Trophoblast cell (in vitro differentiated cells and primary cell): ENCODE data around the gene NRDE2.

ENCODE experiments used
- DNase-seq, 2 donors: peaks; one replicate each; pipeline ENCODE4 v3.0.0-alpha.2; 2016
- H2AFZ ChIP-seq: 2 replicates; pipeline ENCODE4 v1.6.1; 2013; ENCODE audit warnings: low read length, moderate library complexity, mild to moderate bottlenecking; ENCODE audit not compliant: insufficient read depth, poor library complexity
- H2AK5ac ChIP-seq: 2 replicates; pipeline ENCODE4 v1.6.1; 2013; ENCODE audit warnings: mild to moderate bottlenecking, low read length
- H2BK120ac ChIP-seq: 2 replicates; pipeline ENCODE4 v1.6.1; 2013; ENCODE audit warnings: low read length, mild to moderate bottlenecking, moderate library complexity; ENCODE audit not compliant: insufficient read depth, poor library complexity
- H2BK12ac ChIP-seq: 2 replicates; pipeline ENCODE4 v1.6.1; 2013; ENCODE audit warnings: mild to moderate bottlenecking, low read length, moderate library complexity
- H2BK5ac ChIP-seq: 2 replicates; pipeline ENCODE4 v1.6.1; 2013; ENCODE audit warnings: low read length, low read depth, moderate library complexity, mild to moderate bottlenecking; ENCODE audit not compliant: poor library complexity
- H3K14ac ChIP-seq: 2 replicates; pipeline ENCODE4 v1.6.1; 2013; ENCODE audit warnings: mild to moderate bottlenecking, low read length
- H3K18ac ChIP-seq: 2 replicates; pipeline ENCODE4 v1.6.1; 2013; ENCODE audit warnings: mild to moderate bottlenecking, low read length
- H3K23ac ChIP-seq: 2 replicates; pipeline ENCODE4 v1.6.1; 2013; ENCODE audit warnings: low read length
- H3K27ac ChIP-seq: 2 replicates; pipeline ENCODE4 v1.5.1; 2013; ENCODE audit warnings: low read depth, mild to moderate bottlenecking, inconsistent platforms, low read length, moderate library complexity
- H3K27me3 ChIP-seq: 2 replicates; pipeline ENCODE4 v1.6.1; 2013; ENCODE audit warnings: inconsistent platforms, mild to moderate bottlenecking, low read length, moderate library complexity; ENCODE audit not compliant: insufficient read depth
- H3K36me3 ChIP-seq, 2 experiments: 1 replicate in 1 of 2; 2 replicates in 1 of 2; pipeline ENCODE4 v1.6.1; 2013; ENCODE audit warnings: low read length in 2 of 2, mild to moderate bottlenecking in 2 of 2, moderate library complexity in 1 of 2; ENCODE audit not compliant: insufficient read depth in 2 of 2, control insufficient read depth in 1 of 2
- H3K4ac ChIP-seq: 2 replicates; pipeline ENCODE4 v1.6.1; 2013; ENCODE audit warnings: low read depth, mild to moderate bottlenecking, low read length, moderate library complexity
- H3K4me1 ChIP-seq, 2 experiments: 1 replicate in 1 of 2; 2 replicates in 1 of 2; pipeline ENCODE4 v1.6.1; 2013; ENCODE audit warnings: low read length in 2 of 2, mild to moderate bottlenecking in 2 of 2, moderate library complexity in 1 of 2; ENCODE audit not compliant: insufficient read depth in 2 of 2, control insufficient read depth in 1 of 2
- H3K4me2 ChIP-seq: 2 replicates; pipeline ENCODE4 v1.6.1; 2013; ENCODE audit warnings: inconsistent platforms, mild to moderate bottlenecking, low read length, moderate library complexity
- H3K4me3 ChIP-seq: 2 replicates; pipeline ENCODE4 v1.5.1; 2013; ENCODE audit warnings: mild to moderate bottlenecking, low read depth, low read length, inconsistent platforms
- H3K79me1 ChIP-seq: one replicate; pipeline ENCODE4 v1.6.1; 2013; ENCODE audit warnings: low read length
- H3K79me2 ChIP-seq: 2 replicates; pipeline ENCODE4 v1.6.1; 2013; ENCODE audit warnings: low read length, mild to moderate bottlenecking; ENCODE audit not compliant: control insufficient read depth, insufficient read depth, poor library complexity
- H3K9ac ChIP-seq: 2 replicates; pipeline ENCODE4 v1.6.1; 2013; ENCODE audit warnings: mild to moderate bottlenecking, low read length
- H3K9me3 ChIP-seq: 2 replicates; pipeline ENCODE4 v1.6.1; 2013; ENCODE audit warnings: low read depth, mild to moderate bottlenecking, control low read depth, inconsistent platforms, low read length; ENCODE audit not compliant: insufficient read depth
- H4K12ac ChIP-seq: 2 replicates; pipeline ENCODE4 v1.6.1; 2013; ENCODE audit warnings: low read depth, mild to moderate bottlenecking, low read length, moderate library complexity
- H4K8ac ChIP-seq: 2 replicates; pipeline ENCODE4 v1.6.1; 2013; ENCODE audit warnings: low read depth, mild to moderate bottlenecking, low read length, moderate library complexity
- H4K91ac ChIP-seq: one replicate; pipeline ENCODE4 v1.6.1; 2013; ENCODE audit warnings: low read depth, mild to moderate bottlenecking, low read length, moderate library complexity
- WGBS: extraction: QIAGEN DNeasy Blood & Tissue Kit; methylation state at CpG from one replicate; pipeline ENCODE4 v1.1.7; 2013; ENCODE audit warnings: missing lambda C conversion rate; ENCODE audit not compliant: insufficient read length, insufficient coverage; ENCODE audit errors: extremely low coverage; 5-methylcytosine and 5-hydroxymethylcytosine counted together

The NRDE2 gene

DNA sequence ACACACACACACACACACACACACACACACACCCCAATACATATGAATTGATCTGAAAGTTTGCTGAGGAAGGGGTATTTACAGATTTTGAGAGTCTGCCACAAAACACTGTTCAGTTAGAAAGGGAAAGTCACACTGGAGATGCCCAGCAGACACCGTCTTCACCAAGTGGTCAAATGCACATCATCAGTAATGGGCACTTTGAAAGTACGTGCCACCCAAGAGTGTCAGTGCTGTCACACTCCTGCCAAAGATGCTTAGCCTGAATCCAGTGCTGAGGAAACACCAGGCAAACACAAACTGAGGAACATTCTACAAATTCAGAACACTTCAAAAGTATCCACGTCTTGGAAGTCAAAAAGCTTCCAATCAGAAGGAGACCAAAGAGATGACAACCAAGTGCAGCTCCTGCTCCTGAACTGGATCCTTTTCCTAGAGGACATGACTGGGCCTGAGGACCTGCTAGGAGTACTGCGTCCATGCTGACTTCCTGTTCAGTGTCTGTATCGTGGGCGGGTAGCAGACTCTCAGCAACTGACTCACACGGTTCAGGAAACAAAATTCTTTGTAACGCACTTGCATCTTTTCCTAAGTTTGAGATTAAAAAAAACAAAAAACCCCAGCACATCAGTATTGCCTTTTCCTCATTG, 56.8 kb downstream of the NRDE2 start:
- Histone ChIP-seq H2BK5ac (no peak overlapping the region), H3K23ac (peak overlapping the region; percentile 44), H4K8ac (no peak overlapping the region), H3K9ac (no peak overlapping the region), H2BK120ac (no peak overlapping the region), H3K4ac (no peak overlapping the region), H3K18ac (no peak overlapping the region), H3K27ac (no peak overlapping the region), H3K27me3 (no peaks in the 10 kb centered on the region), H4K12ac (no peak overlapping the region), H2BK12ac (no peak overlapping the region), H3K9me3 (no peaks in the 10 kb centered on the region), H2AK5ac (no peak overlapping the region), H3K79me2 (no peaks in the 10 kb centered on the region), H2AFZ (no peak overlapping the region), H3K4me3 (no peak overlapping the region), H3K14ac (no peak overlapping the region), H3K36me3 (peaks cover 33 to 58% of the 10 kb centered on the region in 2 experiments), H4K91ac (no peak overlapping the region), H3K79me1 (no peaks in the 10 kb centered on the region), H3K4me2 (no peak overlapping the region), H3K4me1 (no peaks in the 10 kb centered on the region)
- WGBS: no CpG with 5 or more reads among the region's 8 CpGs
- no peak for DNase-seq

DNA sequence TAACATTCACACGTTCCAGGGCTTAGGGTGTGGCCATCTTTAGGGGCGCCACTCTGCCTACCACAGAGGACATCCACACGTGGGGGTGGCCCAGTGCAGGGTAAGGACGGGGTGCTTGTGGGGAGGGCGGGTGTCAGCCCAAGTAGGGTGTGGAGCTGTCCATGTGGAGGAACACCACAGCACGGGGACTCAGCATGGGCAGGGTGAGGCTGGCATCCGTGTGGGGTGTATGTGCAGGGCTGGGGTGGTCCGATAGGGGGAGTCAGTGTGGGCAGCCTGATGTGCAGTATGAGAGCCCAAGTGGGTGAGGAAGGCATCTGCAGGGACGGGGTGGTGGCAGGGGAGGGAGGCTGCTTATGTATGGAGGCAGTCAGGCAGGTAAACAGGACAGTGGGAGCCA, 57.7 kb downstream of the NRDE2 start:
- no peak overlapping the region for H3K4me3 ChIP-seq
- no CpG with 5 or more reads among the region's 9 CpGs for WGBS
- H3K79me2 ChIP-seq: no peaks in the 10 kb centered on the region
- no peak overlapping the region for H2BK12ac ChIP-seq
- H3K18ac ChIP-seq: no peak overlapping the region
- no peak overlapping the region for H3K4me2 ChIP-seq
- no peak overlapping the region for H2BK5ac ChIP-seq
- H3K79me1 ChIP-seq: no peaks in the 10 kb centered on the region
- H3K14ac ChIP-seq: no peak overlapping the region
- DNase-seq: no peak
- H3K4me1 ChIP-seq: no peaks in the 10 kb centered on the region
- H3K36me3 ChIP-seq: peaks cover 34 to 56% of the 10 kb centered on the region in 2 experiments
- H2AK5ac ChIP-seq: no peak overlapping the region
- no peak overlapping the region for H3K4ac ChIP-seq
- H3K27ac ChIP-seq: no peak overlapping the region
- no peaks in the 10 kb centered on the region for H3K27me3 ChIP-seq
- H3K9ac ChIP-seq: no peak overlapping the region
- no peak overlapping the region for H3K23ac ChIP-seq
- no peak overlapping the region for H4K12ac ChIP-seq
- H4K8ac ChIP-seq: no peak overlapping the region
- H2BK120ac ChIP-seq: no peak overlapping the region
- no peak overlapping the region for H4K91ac ChIP-seq
- H3K9me3 ChIP-seq: no peaks in the 10 kb centered on the region
- H2AFZ ChIP-seq: no peak overlapping the region

GRCh38 chr14:90273532-90273931, 58.2 kb downstream of the NRDE2 start:
- Histone ChIP-seq H3K9me3 (no peaks in the 10 kb centered on the region), H2BK12ac (no peak overlapping the region), H4K12ac (no peak overlapping the region), H3K14ac (no peak overlapping the region), H3K36me3 (peaks cover 31 to 56% of the 10 kb centered on the region in 2 experiments), H3K4me1 (no peaks in the 10 kb centered on the region), H4K8ac (no peak overlapping the region), H3K79me1 (no peaks in the 10 kb centered on the region), H3K27ac (no peak overlapping the region), H2AK5ac (no peak overlapping the region), H4K91ac (no peak overlapping the region), H3K79me2 (no peaks in the 10 kb centered on the region), H3K9ac (no peak overlapping the region), H3K23ac (no peak overlapping the region), H2BK5ac (no peak overlapping the region), H3K4me2 (no peak overlapping the region), H3K4me3 (no peak overlapping the region), H2AFZ (no peak overlapping the region), H3K4ac (no peak overlapping the region), H2BK120ac (no peak overlapping the region), H3K27me3 (no peaks in the 10 kb centered on the region), H3K18ac (no peak overlapping the region)
- DNase-seq: no peak
- WGBS: no CpG with 5 or more reads among the region's 8 CpGs

- Histone ChIP-seq H3K4me2 (no peak overlapping the region), H3K79me1 (no peaks in the 10 kb centered on the region), H3K23ac (no peak overlapping the region), H3K4me1 (no peaks in the 10 kb centered on the region), H3K4me3 (no peak overlapping the region), H3K14ac (no peak overlapping the region), H4K91ac (no peak overlapping the region), H2BK120ac (no peak overlapping the region), H2AFZ (no peak overlapping the region), H4K8ac (no peak overlapping the region), H2BK5ac (no peak overlapping the region), H3K79me2 (no peaks in the 10 kb centered on the region), H3K18ac (no peak overlapping the region), H3K27me3 (no peaks in the 10 kb centered on the region), H3K27ac (no peak overlapping the region), H3K36me3 (peaks cover 28 to 54% of the 10 kb centered on the region in 2 experiments), H3K9ac (peak overlapping the region; percentile 36), H2BK12ac (no peak overlapping the region), H3K4ac (no peak overlapping the region), H4K12ac (no peak overlapping the region), H2AK5ac (no peak overlapping the region), H3K9me3 (no peaks in the 10 kb centered on the region)
- no peak for DNase-seq
- no CpG with 5 or more reads among the region's 10 CpGs for WGBS
Observed at GRCh38 chr14:90272523-90272922, 59.2 kb downstream of the NRDE2 start.
